GM21528 (cell line): ENCODE measurements around the gene UBE2QL1.

Experiments used
- ATAC-seq: cut with Tn5 transposase; IDR thresholded peaks from one replicate; pipeline ENCODE4 v1.9.1; 2021; ENCODE audit warnings: mild to moderate bottlenecking, moderate library complexity; ENCODE audit not compliant: unreplicated experiment, low FRiP score

Gene UBE2QL1

GRCh38 chr5:6518298-6519057, 69.8 kb downstream of the UBE2QL1 start:
- ATAC-seq = no peak

GRCh38 chr5:6520201-6520600, 71.5 kb downstream of the UBE2QL1 start:
- ATAC-seq = no peak

DNA sequence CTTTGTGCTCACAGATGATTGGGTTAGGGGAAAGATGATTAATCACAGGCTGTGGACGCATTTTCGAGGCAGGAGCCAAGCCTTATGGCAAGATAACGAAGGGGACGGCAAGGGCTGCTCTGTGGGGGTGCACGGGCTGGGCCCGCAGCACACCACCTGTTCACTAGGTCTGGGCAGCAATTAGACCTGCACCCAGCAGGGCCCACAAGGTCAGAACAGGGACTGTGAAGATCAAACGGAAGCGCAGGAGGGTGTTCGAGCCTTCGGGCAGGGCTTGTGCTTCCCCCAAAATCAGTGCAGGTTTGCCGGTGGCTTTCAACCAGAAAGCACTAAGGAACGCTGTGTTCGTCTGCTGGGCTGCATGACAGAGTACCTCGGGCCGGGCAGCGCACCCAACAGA, 73.7 kb downstream of the UBE2QL1 start:
- ATAC-seq = no peak

- ATAC-seq = no peak
Observed at GRCh38 chr5:6522923-6523322, 74.3 kb downstream of the UBE2QL1 start.

GRCh38 chr5:6525422-6525821, 76.8 kb downstream of the UBE2QL1 start:
- no peak for ATAC-seq

GRCh38 chr5:6525910-6526309, 77.3 kb downstream of the UBE2QL1 start:
- ATAC-seq = no peak

GRCh38 chr5:6527749-6528455, 79.2 kb downstream of the UBE2QL1 start:
- ATAC-seq = no peak

DNA sequence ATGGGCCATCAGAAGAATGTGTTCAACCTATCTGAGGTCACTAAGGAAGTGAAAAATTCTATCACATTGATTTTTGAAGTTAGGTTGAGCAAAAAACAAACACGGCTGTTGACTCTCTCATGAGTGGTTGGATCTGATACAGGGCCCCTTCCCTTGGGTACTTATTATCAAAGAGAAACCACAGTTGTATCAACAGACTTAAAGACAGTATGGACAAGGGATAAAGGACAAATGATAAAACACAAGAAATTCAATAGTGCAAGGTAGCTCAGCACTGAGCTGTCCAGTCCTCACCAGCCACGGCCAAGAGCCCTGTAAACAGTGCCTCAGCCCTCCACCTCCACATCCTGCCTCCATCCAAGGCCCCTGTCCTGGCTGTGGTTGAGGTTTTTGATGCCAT, 86.9 kb downstream of the UBE2QL1 start:
- ATAC-seq = no peak

DNA sequence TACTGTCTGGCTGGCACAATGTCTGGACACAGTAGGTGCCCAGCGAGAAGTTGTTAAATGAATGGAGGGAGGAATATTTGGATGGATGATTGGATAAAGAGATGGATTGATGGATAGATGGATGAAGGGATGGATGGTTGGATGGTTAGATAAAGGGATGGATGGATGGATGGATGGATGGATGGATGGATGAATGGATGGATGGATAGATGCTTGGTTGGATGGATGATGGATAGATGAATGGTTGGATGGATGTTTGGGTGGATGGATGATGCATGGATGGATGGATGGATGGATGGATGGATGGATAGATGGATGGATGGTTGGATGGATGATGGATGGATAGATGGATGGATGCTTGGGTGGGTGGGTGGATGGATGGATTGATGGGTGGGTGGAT, 90.4 kb downstream of the UBE2QL1 start:
- no peak for ATAC-seq

- ATAC-seq = no peak
Observed at GRCh38 chr5:6540111-6540827, 91.6 kb downstream of the UBE2QL1 start.

DNA sequence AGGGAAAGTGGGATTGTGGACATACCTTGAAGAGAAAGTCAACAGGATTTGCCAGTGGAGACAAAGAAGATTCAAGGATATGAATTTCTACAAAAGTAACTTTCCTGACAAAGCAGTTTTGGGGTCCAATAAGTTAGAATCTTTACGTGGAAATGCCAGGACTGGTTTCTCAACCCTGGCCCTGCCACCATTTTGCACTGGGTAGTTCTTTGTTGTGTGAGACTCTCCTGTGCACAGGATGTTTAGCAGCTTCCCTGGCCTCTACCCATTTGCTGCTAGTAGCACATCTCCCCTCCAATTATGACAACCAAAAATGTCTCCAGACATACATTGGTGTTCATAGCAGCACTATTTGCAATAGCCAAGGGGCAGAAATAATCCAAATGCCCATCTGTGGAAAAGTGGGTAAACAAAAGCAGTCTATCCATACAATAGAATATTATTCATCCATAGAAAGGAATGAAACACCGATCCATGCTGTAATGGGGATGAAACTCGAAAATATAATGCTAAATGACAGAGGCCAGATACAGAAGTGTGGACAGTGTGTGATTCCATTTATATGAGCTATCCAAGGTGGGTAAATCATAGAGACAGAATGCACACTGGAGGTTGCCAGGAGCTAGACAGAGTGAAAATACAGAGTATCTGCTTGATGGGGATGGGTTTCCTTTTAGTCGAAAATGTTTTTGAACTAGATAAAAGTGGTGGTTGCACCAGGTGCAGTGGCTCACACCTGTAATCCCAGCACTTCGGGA, 92.8 kb downstream of the UBE2QL1 start:
- ATAC-seq = no peak

- ATAC-seq = no peak
Observed at GRCh38 chr5:6542421-6543345, 94.0 kb downstream of the UBE2QL1 start.

- ATAC-seq = no peak
Observed at GRCh38 chr5:6543346-6543730, 94.7 kb downstream of the UBE2QL1 start.

- ATAC-seq = no peak
Observed at GRCh38 chr5:6543830-6544560, 95.3 kb downstream of the UBE2QL1 start.
